ENCODE measurements around the gene CDH20. TPM values are rescaled to one million over a fixed set of nuclear protein-coding genes. Genes with fewer than 3 reads are reported as not detected.

The CDH20 gene
- total and polyA plus RNA-seq, 2 of the 4 experiments (the other 2 are of a cell fraction) = not detected

DNA sequence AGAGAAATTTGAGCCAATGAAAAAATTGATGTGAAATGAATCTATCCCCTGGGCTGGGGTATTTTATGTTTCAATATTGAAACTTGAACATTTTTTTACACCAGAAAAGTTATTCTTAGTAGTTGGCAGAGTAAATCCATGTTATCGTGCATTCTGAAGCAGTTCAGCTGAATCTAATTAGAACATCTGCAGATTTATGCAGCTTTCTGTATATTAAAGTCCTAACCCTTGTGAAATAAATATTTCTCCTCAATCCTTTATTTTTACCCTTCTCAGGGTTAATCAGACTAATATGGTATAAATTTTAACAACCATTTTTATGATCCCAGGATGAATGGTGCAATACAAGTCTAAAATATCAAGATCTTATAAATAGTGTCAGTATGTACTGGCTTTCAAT is 69.5 kb downstream of the CDH20 start:
- no peaks in the 10 kb centered on the region for H3K79me1 ChIP-seq (ENCODE audit: low read depth in 1 of 2, low read length in 2 of 2)
- no peak overlapping the region for H2AK9ac ChIP-seq (replicated peaks; ENCODE audit: low read depth, low read length, poor library complexity)
- BruUV-seq (replicated peaks) = no TSS peak
- no peak overlapping the region for H3K18ac ChIP-seq (ENCODE audit: low read depth, low read length)
- ChIA-PET CTCF (no interaction called here), POLR2A (ENCODE audit: unreplicated experiment) (no interaction called here)
- no peak overlapping the region for H2BK120ac ChIP-seq (ENCODE audit: low read depth, low read length)
- peaks cover 3% of the 10 kb centered on the region; the same call in 1 of the 2 replicates for H3K4me1 ChIP-seq (ENCODE audit: control insufficient read depth, insufficient read depth, low read length)
- H3K4ac ChIP-seq (ENCODE audit: low read depth, low read length) = no peak overlapping the region
- H3K4me2 ChIP-seq (ENCODE audit: low read depth, low read length) = no peak overlapping the region
- H3K9me1 ChIP-seq (ENCODE audit: insufficient read depth, low read length) = no peaks in the 10 kb centered on the region
- H4K5ac ChIP-seq (ENCODE audit: low read depth, low read length) = no peak overlapping the region
- TF ChIP-seq CHD1 (IDR thresholded peaks at IDR 0.05; ENCODE audit: low read depth, low read length) (no peak), NFE2L2 (IDR thresholded peaks at IDR 0.05; ENCODE audit: low read depth, low read length) (no peak), MAZ (IDR thresholded peaks at IDR 0.05; ENCODE audit: borderline replicate concordance, low read depth, low read length) (no peak), SMC3 (IDR thresholded peaks at IDR 0.05; ENCODE audit: low read depth, low read length) (no peak), BHLHE40 (IDR thresholded peaks at IDR 0.05; ENCODE audit: low read depth, low read length) (no peak), FOS (IDR thresholded peaks at IDR 0.05; ENCODE audit: low read depth, low read length) (no peak), RCOR1 (IDR thresholded peaks at IDR 0.05; ENCODE audit: insufficient replicate concordance, low read length) (no peak), CEBPB (IDR thresholded peaks at IDR 0.05; ENCODE audit: low read depth, low read length) (no peak), RFX5 (IDR thresholded peaks at IDR 0.05; ENCODE audit: low read depth, low read length) (no peak)
- TF ChIP-seq, protein P1, sequence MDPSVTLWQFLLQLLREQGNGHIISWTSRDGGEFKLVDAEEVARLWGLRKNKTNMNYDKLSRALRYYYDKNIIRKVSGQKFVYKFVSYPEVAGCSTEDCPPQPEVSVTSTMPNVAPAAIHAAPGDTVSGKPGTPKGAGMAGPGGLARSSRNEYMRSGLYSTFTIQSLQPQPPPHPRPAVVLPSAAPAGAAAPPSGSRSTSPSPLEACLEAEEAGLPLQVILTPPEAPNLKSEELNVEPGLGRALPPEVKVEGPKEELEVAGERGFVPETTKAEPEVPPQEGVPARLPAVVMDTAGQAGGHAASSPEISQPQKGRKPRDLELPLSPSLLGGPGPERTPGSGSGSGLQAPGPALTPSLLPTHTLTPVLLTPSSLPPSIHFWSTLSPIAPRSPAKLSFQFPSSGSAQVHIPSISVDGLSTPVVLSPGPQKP (IDR thresholded peaks at IDR 0.05; ENCODE audit: borderline replicate concordance, low read depth, low read length) = no peak
- no peak overlapping the region for H2BK5ac ChIP-seq (ENCODE audit: low read depth, low read length, poor library complexity, severe bottlenecking)
- dilution Hi-C loops (cut with HindIII; ENCODE audit: low sequenced_read_pairs, unreplicated experiment) = no loop called here
- ATAC-seq (ENCODE audit: low read depth) = no peak
- H2AK5ac ChIP-seq (ENCODE audit: low read depth, low read length) = no peak overlapping the region
- no peak overlapping the region for H3K14ac ChIP-seq (replicated peaks; ENCODE audit: low read depth, low read length)
- no CpG with 5 or more reads among the region's 1 CpG for WGBS, 2 experiments (ENCODE audit: extremely low coverage in 2 of 2, insufficient read length in 1 of 2)
- H3K36me3 ChIP-seq (ENCODE audit: control insufficient read depth, insufficient read depth, low read length) = no peaks in the 10 kb centered on the region
- no peak overlapping the region for H2BK20ac ChIP-seq (ENCODE audit: low read depth, low read length)
- no peaks in the 10 kb centered on the region for H3K9me3 ChIP-seq (ENCODE audit: control insufficient read depth, insufficient read depth, low read length)
- H3K9ac ChIP-seq (ENCODE audit: low read depth, low read length) = no peak overlapping the region
- no peaks in the 10 kb centered on the region for H4K20me1 ChIP-seq (ENCODE audit: insufficient read depth, low read length)
- in situ Hi-C loops (cut with MboI; ENCODE audit: low sequenced_read_pairs) = no loop called here
- intact Hi-C loops (cut with micrococcal nuclease) = no loop called here
- no peak overlapping the region for H4K8ac ChIP-seq (ENCODE audit: low read depth in 2 of 2, low read length in 2 of 2)
- no peak overlapping the region for H3K4me3 ChIP-seq (ENCODE audit: insufficient read depth, low read depth, low read length)
- no peak overlapping the region for H3K23ac ChIP-seq (ENCODE audit: low read depth, low read length)
- no peak overlapping the region for H2BK15ac ChIP-seq (ENCODE audit: low read depth, low read length)
- no peak overlapping the region for H3K56ac ChIP-seq (ENCODE audit: extremely low read depth, insufficient read depth, low read length)
- H3K27ac ChIP-seq (ENCODE audit: insufficient read depth, low read length) = no peak overlapping the region
- H2AFZ ChIP-seq (replicated peaks; ENCODE audit: low read length, poor library complexity) = no peak overlapping the region
- DNase-seq = no peak
- H3K27me3 ChIP-seq (ENCODE audit: control insufficient read depth, insufficient read depth, low read length) = no peaks in the 10 kb centered on the region; the same call in 1 of the 2 replicates
- no peak overlapping the region for H4K91ac ChIP-seq (ENCODE audit: insufficient read depth, low read depth, low read length)
